ES-I3 (cell line): ENCODE data around the gene AMER3.

Source experiments
- H3K36me3 ChIP-seq: 2 replicates; pipeline ENCODE4 v1.6.1; 2013; ENCODE audit warnings: mild to moderate bottlenecking, low read length, control low read depth, moderate library complexity; ENCODE audit not compliant: insufficient read depth
- H3K4me1 ChIP-seq: 2 replicates; pipeline ENCODE4 v1.6.1; 2013; ENCODE audit warnings: mild to moderate bottlenecking, control low read depth, low read length; ENCODE audit not compliant: insufficient read depth
- H3K9ac ChIP-seq: 2 replicates; pipeline ENCODE4 v1.6.1; 2013; ENCODE audit warnings: low read depth, mild to moderate bottlenecking, low read length, moderate library complexity
- H3K9me3 ChIP-seq: 2 replicates; pipeline ENCODE4 v1.6.1; 2013; ENCODE audit warnings: mild to moderate bottlenecking, low read length, moderate library complexity; ENCODE audit not compliant: control insufficient read depth, insufficient read depth

AMER3 gene

DNA sequence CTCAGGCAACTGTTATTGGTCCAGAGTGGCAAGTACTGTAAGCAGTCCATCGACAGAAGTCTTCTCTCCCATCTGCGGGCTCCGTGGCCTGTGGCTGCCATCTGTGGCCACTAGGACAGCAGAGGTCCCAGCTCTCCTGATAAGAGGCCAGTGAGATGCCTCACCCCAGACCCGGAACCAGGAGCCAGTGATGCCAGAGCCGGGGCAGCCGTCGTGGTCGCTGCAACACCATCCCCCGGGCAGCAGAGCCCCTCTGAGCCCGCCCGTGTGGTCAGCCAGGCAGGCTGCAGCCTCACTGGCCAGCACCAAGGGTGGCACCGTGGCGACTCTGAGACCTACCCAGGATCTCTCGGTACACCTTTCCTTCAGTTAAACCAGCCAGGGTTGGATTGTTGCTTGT, 17.7 kb upstream of the AMER3 start:
- Histone ChIP-seq H3K9ac (no peak overlapping the region), H3K36me3 (no peaks in the 10 kb centered on the region), H3K4me1 (0 out of 2 replicates have a peak, but pooled peaks cover 5% of the 10 kb centered on the region), H3K9me3 (no peaks in the 10 kb centered on the region)

DNA sequence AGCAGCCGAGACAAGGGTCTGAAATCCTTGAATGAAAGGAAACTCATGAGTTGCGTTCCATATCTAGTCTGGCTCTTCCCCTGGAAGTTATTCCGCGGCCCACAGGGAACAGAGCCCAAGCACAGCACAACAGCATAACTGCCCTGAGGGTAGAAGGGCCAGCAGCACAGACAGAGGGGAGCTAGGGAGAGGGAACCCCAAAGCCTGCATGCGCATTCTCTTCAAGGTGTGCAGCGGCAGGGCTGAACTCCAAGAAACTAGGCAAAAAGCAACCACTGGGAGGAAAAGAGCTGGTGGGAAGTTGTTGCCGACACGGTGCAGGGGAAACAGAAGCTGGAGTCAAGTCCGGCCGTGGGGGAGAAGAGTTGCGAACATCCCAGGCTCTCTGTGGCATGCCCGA, 14.7 kb upstream of the AMER3 start:
- no peak overlapping the region for H3K9ac ChIP-seq
- peaks cover 9% of the 10 kb centered on the region; the same call in 1 of the 2 replicates for H3K4me1 ChIP-seq
- H3K36me3 ChIP-seq = no peaks in the 10 kb centered on the region
- no peaks in the 10 kb centered on the region for H3K9me3 ChIP-seq

DNA sequence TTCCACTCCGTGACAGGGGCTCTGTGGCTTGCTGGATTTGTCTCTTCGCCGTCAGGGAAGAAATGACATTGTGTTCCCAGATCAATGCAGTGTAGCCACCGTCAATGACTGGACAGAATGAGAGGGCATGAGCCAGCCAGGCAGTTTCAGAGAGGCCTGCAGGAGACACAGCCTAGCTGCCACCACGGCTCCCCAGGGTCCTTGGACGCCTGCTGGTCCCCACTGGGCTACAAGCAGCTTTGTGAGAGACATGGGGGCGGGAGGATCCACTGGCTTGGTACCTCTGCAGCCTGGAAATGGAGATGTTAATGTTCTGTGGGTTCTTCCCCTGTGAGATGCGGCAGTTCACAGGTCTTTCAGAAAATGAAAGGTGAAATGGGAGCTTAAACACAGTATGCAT, 12.1 kb upstream of the AMER3 start:
- Histone ChIP-seq H3K9ac (no peak overlapping the region), H3K4me1 (peaks cover 9% of the 10 kb centered on the region; the same call in 1 of the 2 replicates), H3K36me3 (no peaks in the 10 kb centered on the region), H3K9me3 (no peaks in the 10 kb centered on the region)

DNA sequence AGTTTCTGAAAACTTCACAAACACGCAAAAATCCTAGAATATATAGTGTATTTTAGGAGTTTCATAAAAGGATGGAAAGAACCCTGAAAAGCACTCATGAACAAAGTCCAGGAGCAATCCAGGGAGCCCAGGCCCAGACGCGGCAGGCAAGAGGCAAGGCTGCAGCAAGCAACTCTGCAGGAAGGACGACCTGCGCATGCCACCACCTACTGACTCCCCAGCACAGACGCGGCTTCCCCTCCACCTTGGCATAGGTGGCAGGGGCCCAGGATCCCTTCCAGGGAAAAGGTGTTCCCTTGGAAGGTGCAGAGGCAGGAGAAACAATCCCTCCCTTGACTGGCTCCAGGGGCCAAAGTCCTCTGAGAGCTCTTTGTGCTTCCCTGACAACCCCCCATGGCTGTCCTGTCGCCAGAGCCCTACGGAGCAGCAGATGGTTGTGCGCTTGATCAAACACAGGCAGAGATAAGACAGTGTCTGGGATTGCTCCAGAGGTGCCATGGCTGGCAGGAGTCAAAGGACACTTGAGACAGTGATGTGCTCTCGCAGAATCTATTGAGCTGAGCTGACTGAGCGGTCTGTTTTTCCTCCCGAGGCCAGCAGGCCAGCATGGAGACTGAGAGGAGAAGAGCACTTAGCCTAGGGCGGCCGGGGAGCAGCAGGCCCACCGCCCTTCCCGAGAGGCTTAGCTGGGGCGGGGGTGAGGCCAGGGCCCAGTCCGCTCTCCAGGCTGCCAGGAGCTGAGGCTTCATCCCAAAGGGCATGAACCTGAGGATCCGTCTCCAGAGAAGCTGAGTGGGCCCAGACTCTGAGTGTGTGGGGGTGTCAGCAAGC, 10.8 kb upstream of the AMER3 start:
- no peak overlapping the region for H3K9ac ChIP-seq
- peaks cover 9% of the 10 kb centered on the region; the same call in 1 of the 2 replicates for H3K4me1 ChIP-seq
- H3K9me3 ChIP-seq = no peaks in the 10 kb centered on the region
- H3K36me3 ChIP-seq = no peaks in the 10 kb centered on the region

DNA sequence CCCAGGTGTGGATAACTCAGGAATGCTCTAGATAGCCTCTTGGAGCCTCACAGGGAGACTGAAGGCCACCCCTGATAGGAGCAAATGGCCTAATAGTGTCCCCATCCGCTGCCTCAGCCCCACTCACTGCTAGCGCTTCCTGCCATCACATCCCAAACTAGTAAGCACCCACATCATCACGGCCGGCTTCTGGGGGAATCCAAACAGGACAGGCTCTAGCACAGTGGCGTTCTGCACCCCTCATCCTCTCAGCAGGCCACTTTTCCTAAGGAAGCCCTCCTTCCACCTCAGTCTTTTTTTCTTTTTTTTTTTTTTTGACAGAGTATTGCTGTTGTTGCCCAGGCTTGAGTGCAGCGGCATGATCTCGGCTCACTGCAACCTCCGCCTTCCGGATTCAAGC, 6.3 kb upstream of the AMER3 start:
- no peaks in the 10 kb centered on the region for H3K9me3 ChIP-seq
- H3K9ac ChIP-seq = no peak overlapping the region
- H3K4me1 ChIP-seq = peaks cover 4% of the 10 kb centered on the region; the same call in 1 of the 2 replicates
- H3K36me3 ChIP-seq = no peaks in the 10 kb centered on the region

DNA sequence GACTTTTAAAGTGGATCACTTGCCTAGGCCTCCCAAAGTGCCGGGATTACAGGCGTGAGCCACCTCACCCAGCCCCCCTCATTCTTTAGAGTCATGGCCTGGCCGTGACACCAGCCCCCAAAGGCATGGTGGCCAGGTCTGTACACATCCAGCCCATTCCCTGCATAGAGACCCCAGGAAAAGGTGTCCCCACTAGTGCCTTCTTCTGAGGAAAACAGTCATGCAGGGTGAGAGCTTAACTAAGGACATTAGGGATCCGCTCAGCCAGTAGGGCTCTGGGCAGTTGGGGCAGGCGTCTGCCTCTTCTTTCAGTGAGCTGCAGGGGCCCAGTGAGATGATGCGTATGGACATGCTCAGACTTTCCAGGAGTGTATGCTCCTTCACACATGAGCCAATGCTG, 5.7 kb upstream of the AMER3 start:
- Histone ChIP-seq H3K9me3 (no peaks in the 10 kb centered on the region), H3K4me1 (no peaks in the 10 kb centered on the region), H3K9ac (no peak overlapping the region), H3K36me3 (no peaks in the 10 kb centered on the region)

DNA sequence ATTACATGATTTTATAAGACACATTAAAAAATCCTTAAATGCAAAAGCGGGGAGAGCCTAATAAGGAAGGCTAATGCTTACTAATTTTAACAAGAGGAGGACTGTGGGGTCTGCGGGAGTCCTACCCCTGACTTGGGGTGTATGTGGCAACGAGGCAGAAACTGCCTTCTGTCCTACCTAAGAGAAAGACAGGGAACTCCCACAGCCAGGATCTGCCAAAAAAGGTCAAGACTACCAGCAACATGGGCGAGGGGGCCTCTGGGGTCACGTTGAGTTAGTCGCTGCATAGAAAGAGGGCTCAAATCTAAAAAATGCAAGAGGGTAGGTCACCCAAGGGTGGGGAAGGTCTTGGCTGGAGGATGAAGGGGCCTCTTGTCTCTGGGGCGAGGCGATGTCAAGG, 529 bp upstream of the AMER3 start:
- H3K36me3 ChIP-seq = no peaks in the 10 kb centered on the region
- H3K9me3 ChIP-seq = no peaks in the 10 kb centered on the region
- H3K4me1 ChIP-seq = no peaks in the 10 kb centered on the region
- peak overlapping the region; percentile 63; the same call in 1 of the 2 replicates for H3K9ac ChIP-seq

DNA sequence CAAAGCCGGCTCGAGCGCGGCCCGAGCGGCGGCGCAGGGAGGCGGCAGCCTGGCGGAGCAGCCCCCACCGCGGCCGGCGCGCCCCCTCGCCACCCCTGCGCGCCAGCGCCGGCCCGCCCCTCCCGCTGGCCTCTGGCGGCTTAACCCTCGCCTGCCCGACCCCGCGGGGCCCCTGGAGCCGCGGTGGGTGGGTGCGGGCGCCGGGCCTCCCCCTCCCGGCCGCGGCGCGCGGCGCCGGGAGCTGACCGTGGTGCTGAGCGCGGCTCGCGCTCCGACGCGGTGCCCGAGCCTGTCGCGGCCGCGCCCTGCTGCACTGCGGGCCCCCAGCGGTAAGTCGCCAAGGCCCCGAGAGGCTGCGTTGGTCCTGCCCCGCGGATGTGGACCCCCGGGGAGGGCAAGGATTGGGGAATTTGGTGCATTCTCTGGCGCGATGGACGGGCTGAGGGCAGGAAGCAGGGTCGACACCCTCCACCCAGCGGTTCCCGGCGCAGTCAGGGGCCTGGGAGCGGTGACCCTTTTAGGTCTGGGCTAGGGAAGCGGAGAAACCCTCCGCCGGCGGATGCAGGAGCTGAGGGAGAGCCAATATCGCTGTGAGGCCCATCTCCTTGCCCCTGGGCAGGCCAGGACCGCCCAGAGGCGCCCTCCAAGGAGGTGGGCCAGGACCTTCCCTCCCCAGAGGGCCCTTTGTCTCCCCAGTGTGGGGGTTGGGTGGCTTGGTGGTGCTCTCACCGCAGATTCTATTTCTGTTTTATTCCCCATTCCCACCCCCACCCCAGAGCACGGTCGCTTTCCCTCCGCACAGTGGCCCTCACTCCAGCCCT, 923 bp downstream of the AMER3 start:
- no peaks in the 10 kb centered on the region for H3K9me3 ChIP-seq
- H3K4me1 ChIP-seq = no peaks in the 10 kb centered on the region
- no peaks in the 10 kb centered on the region for H3K36me3 ChIP-seq
- peak overlapping the region; percentile 63; the same call in 1 of the 2 replicates for H3K9ac ChIP-seq

DNA sequence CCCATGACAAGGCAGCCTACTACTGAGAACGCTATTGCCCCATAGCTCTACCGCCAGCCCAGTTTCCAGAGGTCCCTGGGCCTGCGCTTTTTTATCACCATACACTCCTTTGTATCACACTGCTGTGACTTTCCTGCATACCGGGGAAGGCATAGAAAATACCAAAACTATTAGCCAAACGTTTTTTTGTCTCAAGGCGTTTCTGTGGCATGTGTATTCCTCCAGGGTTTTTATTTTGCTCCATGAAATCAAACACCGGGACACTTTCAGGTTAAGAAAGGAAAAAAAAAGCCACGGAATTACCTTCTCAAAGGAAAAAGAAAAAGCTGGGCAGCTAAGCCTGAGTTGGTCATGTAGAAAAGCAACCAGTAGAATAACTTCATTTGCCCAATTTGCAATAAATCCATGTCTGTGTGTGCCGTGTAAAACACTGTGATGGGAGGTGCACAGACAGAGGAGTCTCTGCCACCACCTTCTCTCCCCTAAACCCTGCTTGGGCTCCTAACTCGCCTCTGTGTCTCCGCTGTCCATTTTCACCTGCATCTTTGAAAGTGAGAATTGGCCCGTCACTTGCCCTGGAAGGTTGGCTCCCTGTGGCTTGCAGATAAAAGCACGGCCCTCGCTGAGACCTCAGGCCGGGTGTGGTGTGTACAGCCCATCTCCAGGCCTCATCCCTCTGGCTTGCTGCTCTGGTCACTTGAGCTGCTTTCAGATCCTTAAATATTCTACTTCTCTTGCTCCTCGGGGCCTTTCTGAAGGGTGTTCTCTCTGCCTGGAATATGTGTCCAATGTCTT, 1.7 kb downstream of the AMER3 start:
- Histone ChIP-seq H3K4me1 (no peaks in the 10 kb centered on the region), H3K9ac (peak overlapping the region; percentile 63; the same call in 1 of the 2 replicates), H3K9me3 (no peaks in the 10 kb centered on the region), H3K36me3 (no peaks in the 10 kb centered on the region)

DNA sequence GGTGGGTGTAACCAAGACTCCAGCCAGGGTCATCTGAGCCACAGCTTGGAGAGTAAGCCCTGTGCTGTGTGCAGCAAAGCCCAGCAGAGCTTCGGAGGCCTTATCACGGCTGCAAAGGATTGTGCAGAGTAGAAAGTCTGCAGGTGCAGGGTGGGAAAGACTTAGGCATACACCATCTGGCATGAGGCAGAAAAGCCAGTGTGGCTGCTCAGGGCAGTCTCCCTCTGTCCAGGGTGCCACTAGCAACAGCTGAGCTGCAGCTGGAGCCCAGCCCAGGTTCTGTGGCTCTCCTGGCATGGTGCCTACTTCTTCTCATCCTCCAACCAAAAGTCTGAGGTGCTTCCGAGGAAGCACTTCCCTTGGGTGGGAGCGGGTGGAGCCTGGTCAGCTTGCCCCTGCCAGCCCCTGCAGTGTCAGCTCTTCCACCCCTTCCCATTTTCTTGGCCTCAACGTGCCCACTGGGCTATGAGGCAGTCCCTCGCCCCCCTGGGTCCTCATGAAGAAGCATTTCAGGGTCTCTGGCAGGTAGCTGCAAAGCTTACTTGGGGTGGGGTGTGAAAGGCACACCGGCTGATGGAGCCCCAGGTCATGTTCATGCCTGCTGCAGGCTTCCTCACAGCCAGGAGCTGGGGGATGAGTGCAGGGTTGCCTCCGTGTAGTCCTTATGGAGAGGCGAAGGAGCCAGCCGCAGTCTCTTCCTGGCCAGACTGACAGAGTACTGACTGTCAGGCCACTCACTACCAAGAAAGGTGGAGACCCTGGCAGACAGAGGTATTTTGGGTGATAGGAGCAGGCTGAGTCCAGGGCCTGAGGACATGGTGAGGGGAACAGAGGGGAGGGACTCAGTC, 4.8 kb downstream of the AMER3 start:
- Histone ChIP-seq H3K9me3 (no peaks in the 10 kb centered on the region), H3K9ac (no peak overlapping the region), H3K4me1 (no peaks in the 10 kb centered on the region), H3K36me3 (no peaks in the 10 kb centered on the region)

DNA sequence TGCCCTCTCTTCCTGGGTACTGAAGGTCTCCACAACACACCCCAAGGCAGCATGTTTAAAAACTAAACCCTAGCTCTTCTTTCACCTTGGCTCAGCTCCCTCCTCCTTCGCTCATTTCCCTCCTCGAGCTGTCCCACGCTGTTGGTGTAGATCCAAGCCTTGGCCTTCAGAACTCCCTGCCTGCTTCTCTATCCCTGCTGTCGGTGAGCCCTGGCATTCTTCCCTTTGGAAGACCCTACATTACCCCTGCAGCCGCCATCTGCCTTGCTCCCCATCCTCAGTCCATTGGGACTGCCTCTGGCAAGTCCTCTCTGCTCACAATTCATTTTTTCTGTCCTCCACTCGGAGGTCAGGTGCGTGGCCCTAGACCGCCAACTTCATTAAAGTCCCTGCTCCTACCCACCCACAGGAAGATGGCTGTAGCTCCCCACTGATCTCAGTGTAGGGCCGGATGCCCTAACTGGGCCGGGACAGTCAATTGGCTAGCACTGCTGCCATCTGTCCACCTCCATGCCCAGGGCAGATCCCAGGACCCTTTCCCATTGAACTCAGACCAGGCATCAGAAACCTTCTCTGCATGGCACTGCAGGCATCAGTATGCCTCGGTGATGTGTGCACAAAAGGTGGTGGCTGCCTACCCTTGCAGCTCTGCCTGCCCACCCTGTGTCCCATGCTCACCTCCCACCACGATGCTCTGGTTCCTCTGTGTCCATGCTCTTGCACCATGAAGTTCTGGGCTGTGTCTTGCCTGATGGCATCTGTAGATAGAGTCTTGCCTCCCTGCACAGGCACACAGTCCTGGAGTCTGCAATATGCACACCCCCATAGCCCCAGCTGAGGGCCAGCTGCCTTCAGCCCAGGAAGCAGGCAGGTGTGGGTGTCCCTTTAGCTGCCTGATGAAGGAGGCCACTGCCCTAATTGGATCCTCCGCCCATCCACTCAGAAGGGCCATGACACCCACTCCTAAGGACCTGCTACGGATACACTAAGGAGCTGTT, 5.7 kb downstream of the AMER3 start:
- no peak overlapping the region for H3K9ac ChIP-seq
- H3K4me1 ChIP-seq = no peaks in the 10 kb centered on the region
- H3K9me3 ChIP-seq = no peaks in the 10 kb centered on the region
- no peaks in the 10 kb centered on the region for H3K36me3 ChIP-seq

DNA sequence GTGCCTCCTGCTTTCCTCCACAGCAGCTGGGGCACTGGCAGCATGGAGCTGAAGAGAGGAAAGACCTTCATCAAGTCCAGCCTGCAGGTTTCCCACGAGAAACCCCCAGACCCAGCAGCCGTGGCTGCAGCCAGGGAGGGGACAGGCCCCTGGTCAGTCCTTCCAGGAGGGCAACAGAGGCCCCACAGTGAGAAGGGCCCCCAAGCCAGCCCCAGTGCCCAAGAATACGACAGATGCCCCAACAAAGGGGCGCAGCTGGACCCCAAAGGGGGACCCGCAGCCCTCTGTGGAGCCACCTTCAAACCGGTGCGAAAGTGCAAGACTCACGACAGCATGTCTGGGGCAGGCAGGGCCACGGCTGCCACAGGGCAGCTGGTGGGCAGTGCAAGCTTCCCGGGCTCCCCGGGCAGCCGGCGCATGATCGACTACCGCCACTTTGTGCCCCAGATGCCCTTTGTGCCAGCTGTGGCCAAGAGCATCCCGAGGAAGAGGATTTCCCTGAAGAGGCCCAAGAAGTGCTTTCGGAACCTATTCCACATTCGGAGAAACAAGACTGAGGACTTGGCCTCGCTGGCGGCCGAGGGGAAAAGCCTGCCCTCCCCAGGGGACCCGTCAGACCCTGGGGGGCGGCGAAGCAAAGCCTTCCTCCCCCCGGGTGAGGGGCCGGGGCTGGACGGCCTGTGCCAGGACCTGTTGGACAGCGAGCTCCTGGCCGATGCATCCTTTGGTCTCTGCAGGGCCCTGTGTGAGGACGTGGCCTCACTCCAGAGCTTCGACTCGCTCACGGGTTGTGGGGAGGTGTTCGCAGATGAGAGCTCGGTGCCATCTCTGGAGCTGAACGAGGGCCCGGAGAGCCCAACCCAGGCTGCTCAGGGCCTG, 6.9 kb downstream of the AMER3 start:
- Histone ChIP-seq H3K4me1 (no peaks in the 10 kb centered on the region), H3K9ac (no peak overlapping the region), H3K36me3 (no peaks in the 10 kb centered on the region), H3K9me3 (no peaks in the 10 kb centered on the region)
